ENCODE results near the gene SCUBE1. TPM values are rescaled to one million over a fixed set of nuclear protein-coding genes. Genes with fewer than 3 reads are reported as not detected.

SCUBE1 gene
- total and polyA plus RNA-seq, 2 donors (not counting 3 experiments of a cell fraction or from before 2014, with no cell fraction given): 0.07 TPM; not detected in 1

- intact Hi-C loops (cut with micrococcal nuclease) (no loop called here), dilution Hi-C loops (cut with MboI; ENCODE audit: extremely low pct_ligation_motif_present, low sequenced_read_pairs) (no loop called here)
- H3K27ac ChIP-seq (ENCODE audit: insufficient read depth, low read depth, low read length): no peak overlapping the region
- no peaks in the 10 kb centered on the region for H3K9me3 ChIP-seq (replicated peaks; ENCODE audit: control insufficient read depth, insufficient read depth, low read length)
- H3K4me2 ChIP-seq (ENCODE audit: insufficient read depth, low read length): no peak overlapping the region
- CTCF ChIA-PET: no interaction called here
- FAIRE-seq (no peak), DNase-seq (ENCODE audit: low read depth, low spot score) (no peak)
- no peak overlapping the region for H3K9ac ChIP-seq (replicated peaks; ENCODE audit: extremely low read depth, insufficient read depth, low read length)
- no peaks in the 10 kb centered on the region for H3K27me3 ChIP-seq (ENCODE audit: control insufficient read depth in 2 of 2, insufficient read depth in 2 of 2, low read length in 2 of 2)
- no peaks in the 10 kb centered on the region for H3K4me1 ChIP-seq (ENCODE audit: control insufficient read depth, extremely low read depth, insufficient read depth, low read length)
- no peaks in the 10 kb centered on the region for H3K9me1 ChIP-seq (replicated peaks; ENCODE audit: control insufficient read depth, extremely low read depth, insufficient read depth, low read length)
- no peaks in the 10 kb centered on the region for H4K20me1 ChIP-seq (replicated peaks; ENCODE audit: control insufficient read depth, extremely low read depth, insufficient read depth, low read length)
- no peak for TF ChIP-seq JUN (IDR thresholded peaks at IDR 0.05; ENCODE audit: borderline replicate concordance, insufficient read depth, insufficient read length, low read depth)
- TF ChIP-seq POLR2AphosphoS5 (IDR thresholded peaks at IDR 0.05; ENCODE audit: insufficient read depth, low read depth, low read length): no peak
- no peak for TF ChIP-seq GATA2 (IDR thresholded peaks at IDR 0.05; ENCODE audit: insufficient read depth, insufficient read length, low read depth, low read length)
- TF ChIP-seq MAX (IDR thresholded peaks at IDR 0.05; ENCODE audit: insufficient read depth, insufficient read length): no peak
- TF ChIP-seq CTCF (IDR thresholded peaks at IDR 0.05; ENCODE audit: extremely low read depth in 1 of 2, insufficient read depth in 1 of 2, low read depth in 1 of 2, low read length in 2 of 2): no peak
- no peak for TF ChIP-seq MYC (IDR thresholded peaks at IDR 0.05; ENCODE audit: low read depth, low read length)
- H2AFZ ChIP-seq (ENCODE audit: low read depth, low read length): no peak overlapping the region
- BruUV-seq (replicated peaks): no TSS peak
- no peaks in the 10 kb centered on the region for H3K36me3 ChIP-seq (ENCODE audit: control insufficient read depth in 2 of 2, extremely low read depth in 1 of 2, insufficient read depth in 2 of 2, low read length in 2 of 2)
- H3K79me2 ChIP-seq (ENCODE audit: control insufficient read depth, insufficient read depth, low read length): no peaks in the 10 kb centered on the region
- POLR2A ChIA-PET: no interaction called here
- H3K4me3 ChIP-seq (replicated peaks in 1 of 3; ENCODE audit: insufficient read depth in 1 of 3, low read depth in 1 of 3, low read length in 3 of 3): no peak overlapping the region
Measured at GRCh38 chr22:43205748-43206508, 137.2 kb downstream of the SCUBE1 start.

All from endothelial cell of umbilical vein (primary cell).